Measurements from ENCODE around the gene FYN.

FYN gene

DNA sequence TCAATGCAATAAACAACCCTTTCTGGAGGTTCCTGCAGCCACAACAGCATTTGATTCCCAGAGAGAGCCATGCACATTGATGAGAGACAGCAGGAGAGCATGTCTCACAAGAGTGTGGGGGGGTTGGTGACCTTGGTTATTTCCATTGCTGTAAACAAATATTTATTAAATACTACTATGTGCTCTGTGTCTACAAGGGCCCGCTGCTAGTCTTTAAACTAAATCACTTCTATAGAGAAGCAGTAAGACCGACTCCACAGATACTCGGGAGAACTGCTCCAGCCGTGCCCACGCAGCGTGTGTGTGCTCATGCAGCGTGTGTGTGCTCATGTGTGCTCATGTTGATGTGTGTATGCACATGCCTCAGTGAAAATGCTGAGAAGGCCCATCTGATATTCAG lies 184.9 kb downstream of the FYN start:
- no peak for TF ChIP-seq CREB1 (IDR thresholded peaks at IDR 0.05; ENCODE audit: low read depth)
- TF ChIP-seq TEAD4 (IDR thresholded peaks at IDR 0.05): no peak
- no peak for TF ChIP-seq RAD21 (IDR thresholded peaks at IDR 0.05; ENCODE audit: low read depth)
- TF ChIP-seq USF1 (IDR thresholded peaks at IDR 0.05): no peak
- no peak for TF ChIP-seq EGR1 (IDR thresholded peaks at IDR 0.05)
- no peak for TF ChIP-seq EP300 (IDR thresholded peaks at IDR 0.05; ENCODE audit: borderline replicate concordance)
- TF ChIP-seq FOXM1 (IDR thresholded peaks at IDR 0.05; ENCODE audit: borderline replicate concordance, low read depth): no peak
- no peak for TF ChIP-seq MAX (IDR thresholded peaks at IDR 0.05)
- TF ChIP-seq YY1 (IDR thresholded peaks at IDR 0.05; ENCODE audit: low read depth): no peak
- TF ChIP-seq ZBTB7A (IDR thresholded peaks at IDR 0.05; ENCODE audit: low read depth): no peak
- no peak for TF ChIP-seq TAF1 (IDR thresholded peaks at IDR 0.05; ENCODE audit: low read depth)
- no peak for TF ChIP-seq NFIC (IDR thresholded peaks at IDR 0.05)
- TF ChIP-seq CEBPB (IDR thresholded peaks at IDR 0.05): no peak
- TF ChIP-seq, protein P1, sequence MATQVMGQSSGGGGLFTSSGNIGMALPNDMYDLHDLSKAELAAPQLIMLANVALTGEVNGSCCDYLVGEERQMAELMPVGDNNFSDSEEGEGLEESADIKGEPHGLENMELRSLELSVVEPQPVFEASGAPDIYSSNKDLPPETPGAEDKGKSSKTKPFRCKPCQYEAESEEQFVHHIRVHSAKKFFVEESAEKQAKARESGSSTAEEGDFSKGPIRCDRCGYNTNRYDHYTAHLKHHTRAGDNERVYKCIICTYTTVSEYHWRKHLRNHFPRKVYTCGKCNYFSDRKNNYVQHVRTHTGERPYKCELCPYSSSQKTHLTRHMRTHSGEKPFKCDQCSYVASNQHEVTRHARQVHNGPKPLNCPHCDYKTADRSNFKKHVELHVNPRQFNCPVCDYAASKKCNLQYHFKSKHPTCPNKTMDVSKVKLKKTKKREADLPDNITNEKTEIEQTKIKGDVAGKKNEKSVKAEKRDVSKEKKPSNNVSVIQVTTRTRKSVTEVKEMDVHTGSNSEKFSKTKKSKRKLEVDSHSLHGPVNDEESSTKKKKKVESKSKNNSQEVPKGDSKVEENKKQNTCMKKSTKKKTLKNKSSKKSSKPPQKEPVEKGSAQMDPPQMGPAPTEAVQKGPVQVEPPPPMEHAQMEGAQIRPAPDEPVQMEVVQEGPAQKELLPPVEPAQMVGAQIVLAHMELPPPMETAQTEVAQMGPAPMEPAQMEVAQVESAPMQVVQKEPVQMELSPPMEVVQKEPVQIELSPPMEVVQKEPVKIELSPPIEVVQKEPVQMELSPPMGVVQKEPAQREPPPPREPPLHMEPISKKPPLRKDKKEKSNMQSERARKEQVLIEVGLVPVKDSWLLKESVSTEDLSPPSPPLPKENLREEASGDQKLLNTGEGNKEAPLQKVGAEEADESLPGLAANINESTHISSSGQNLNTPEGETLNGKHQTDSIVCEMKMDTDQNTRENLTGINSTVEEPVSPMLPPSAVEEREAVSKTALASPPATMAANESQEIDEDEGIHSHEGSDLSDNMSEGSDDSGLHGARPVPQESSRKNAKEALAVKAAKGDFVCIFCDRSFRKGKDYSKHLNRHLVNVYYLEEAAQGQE (IDR thresholded peaks at IDR 0.05; ENCODE audit: low read depth): no peak
- no peak for TF ChIP-seq TCF12 (IDR thresholded peaks at IDR 0.05; ENCODE audit: low read depth)

DNA sequence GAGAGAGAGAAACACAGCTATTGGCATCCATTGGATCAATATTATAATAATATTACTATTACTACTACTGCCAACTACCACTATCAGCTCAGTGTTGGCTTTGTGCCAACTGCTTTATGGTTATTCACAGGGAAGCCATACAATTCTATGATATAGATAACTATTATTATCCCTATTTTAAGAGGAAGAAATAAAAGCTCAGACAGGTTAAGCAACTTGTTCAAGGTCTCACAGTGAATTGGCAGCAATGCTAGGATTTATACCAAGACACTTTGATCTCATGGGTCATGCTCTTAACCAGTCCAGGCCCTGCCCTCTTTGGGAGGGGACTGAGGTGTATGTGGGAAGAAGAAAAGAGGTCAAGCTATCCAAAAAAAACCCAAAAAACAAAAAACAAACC lies 185.6 kb downstream of the FYN start:
- peak; percentile 53 for TF ChIP-seq NFIC (IDR thresholded peaks at IDR 0.05)
- no peak for TF ChIP-seq CREB1 (IDR thresholded peaks at IDR 0.05; ENCODE audit: low read depth)
- no peak for TF ChIP-seq TEAD4 (IDR thresholded peaks at IDR 0.05)

GRCh38 chr6:111686932-111687266 lies 186.4 kb downstream of the FYN start:
- TF ChIP-seq NFIC (IDR thresholded peaks at IDR 0.05) (no peak), EGR1 (IDR thresholded peaks at IDR 0.05) (no peak), RAD21 (IDR thresholded peaks at IDR 0.05; ENCODE audit: low read depth) (no peak), FOXM1 (IDR thresholded peaks at IDR 0.05; ENCODE audit: borderline replicate concordance, low read depth) (no peak), ZBTB7A (IDR thresholded peaks at IDR 0.05; ENCODE audit: low read depth) (no peak), EP300 (IDR thresholded peaks at IDR 0.05; ENCODE audit: borderline replicate concordance) (no peak), TEAD4 (IDR thresholded peaks at IDR 0.05) (no peak), TAF1 (IDR thresholded peaks at IDR 0.05; ENCODE audit: low read depth) (no peak), YY1 (IDR thresholded peaks at IDR 0.05; ENCODE audit: low read depth) (no peak)

DNA sequence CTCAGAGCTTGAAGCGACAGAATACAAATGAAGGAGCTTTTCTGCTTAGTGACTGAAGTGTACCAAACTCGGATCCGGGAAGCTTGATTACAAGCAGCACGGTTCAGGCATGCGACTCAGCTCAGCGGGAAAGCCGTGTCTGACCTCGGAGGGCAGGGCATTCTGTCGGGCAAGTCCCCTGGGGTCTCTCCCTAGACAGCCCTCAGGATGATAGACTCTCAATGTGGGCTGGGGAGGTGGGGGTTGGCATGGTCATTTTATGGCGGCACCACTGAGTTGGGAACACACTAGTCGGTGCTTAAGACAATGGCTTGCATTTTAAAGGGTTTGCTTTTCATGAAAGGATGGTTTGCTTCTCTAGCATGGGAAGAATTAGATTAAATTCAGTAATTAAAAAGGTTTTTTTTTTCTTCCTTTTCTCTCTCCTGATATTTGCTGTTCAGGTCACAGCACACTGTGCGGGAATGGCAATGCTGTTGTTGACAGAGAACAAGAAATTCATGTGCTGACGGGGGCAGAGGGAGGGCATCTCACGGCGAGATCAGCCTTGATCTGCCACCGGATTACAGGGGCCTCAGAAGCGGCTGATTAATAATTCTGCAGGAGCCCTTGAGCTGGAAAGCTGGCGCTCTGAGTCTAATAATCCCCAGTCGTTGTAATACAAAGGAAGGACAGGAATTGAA lies 186.9 kb downstream of the FYN start:
- TF ChIP-seq, protein P1 (IDR thresholded peaks at IDR 0.05; ENCODE audit: low read depth): no peak
- TF ChIP-seq MAX (IDR thresholded peaks at IDR 0.05) (no peak), FOXM1 (IDR thresholded peaks at IDR 0.05; ENCODE audit: borderline replicate concordance, low read depth) (no peak), TCF12 (IDR thresholded peaks at IDR 0.05; ENCODE audit: low read depth) (no peak), ZBTB7A (IDR thresholded peaks at IDR 0.05; ENCODE audit: low read depth) (no peak)

DNA sequence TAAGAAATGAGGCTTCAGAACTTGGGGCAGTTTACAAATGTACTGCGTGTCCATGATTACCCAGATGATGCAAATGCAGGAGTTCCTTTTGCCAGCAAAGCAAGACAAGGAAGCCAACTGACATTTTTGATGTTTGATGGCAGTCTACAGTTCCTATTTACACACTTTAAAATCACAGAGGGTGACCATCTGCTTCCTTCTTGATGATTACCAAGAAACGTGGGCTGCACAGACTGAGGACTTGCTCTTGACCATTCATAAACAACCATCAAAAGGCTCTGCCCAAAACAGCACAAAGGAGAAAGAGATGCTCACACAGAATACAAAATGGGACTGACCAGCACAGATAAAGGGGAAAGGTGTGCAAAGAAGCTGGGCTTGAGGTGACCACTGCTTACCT lies 187.7 kb downstream of the FYN start:
- TF ChIP-seq EP300 (IDR thresholded peaks at IDR 0.05; ENCODE audit: borderline replicate concordance) (no peak), TEAD4 (IDR thresholded peaks at IDR 0.05) (no peak), CEBPB (IDR thresholded peaks at IDR 0.05) (no peak), TAF1 (IDR thresholded peaks at IDR 0.05; ENCODE audit: low read depth) (no peak), USF1 (IDR thresholded peaks at IDR 0.05) (no peak), TCF12 (IDR thresholded peaks at IDR 0.05; ENCODE audit: low read depth) (no peak), FOXM1 (IDR thresholded peaks at IDR 0.05; ENCODE audit: borderline replicate concordance, low read depth) (no peak), ZBTB7A (IDR thresholded peaks at IDR 0.05; ENCODE audit: low read depth) (no peak), NFIC (IDR thresholded peaks at IDR 0.05) (no peak), YY1 (IDR thresholded peaks at IDR 0.05; ENCODE audit: low read depth) (no peak), MAX (IDR thresholded peaks at IDR 0.05) (no peak), CREB1 (IDR thresholded peaks at IDR 0.05; ENCODE audit: low read depth) (no peak), RAD21 (IDR thresholded peaks at IDR 0.05; ENCODE audit: low read depth) (no peak), EGR1 (IDR thresholded peaks at IDR 0.05) (no peak)
- TF ChIP-seq, protein P1 (IDR thresholded peaks at IDR 0.05; ENCODE audit: low read depth): no peak

All from Ishikawa (cell line).